Fibroblast of peridontal ligament (primary cell): ENCODE results near the gene TSPAN14.
A peak's percentile ranks its signal among the peaks of the same experiment; 100 is the strongest.
"Not testable (repeated sequence)": the region's sequence is repeated elsewhere in the genome, so short reads cannot be mapped to it uniquely, and the experiment has no call there.

Experiments
- DNase-seq: peaks from one replicate; pipeline ENCODE4 v3.0.0-alpha.2; 2010; ENCODE audit errors: extremely low read depth

The TSPAN14 gene

DNA sequence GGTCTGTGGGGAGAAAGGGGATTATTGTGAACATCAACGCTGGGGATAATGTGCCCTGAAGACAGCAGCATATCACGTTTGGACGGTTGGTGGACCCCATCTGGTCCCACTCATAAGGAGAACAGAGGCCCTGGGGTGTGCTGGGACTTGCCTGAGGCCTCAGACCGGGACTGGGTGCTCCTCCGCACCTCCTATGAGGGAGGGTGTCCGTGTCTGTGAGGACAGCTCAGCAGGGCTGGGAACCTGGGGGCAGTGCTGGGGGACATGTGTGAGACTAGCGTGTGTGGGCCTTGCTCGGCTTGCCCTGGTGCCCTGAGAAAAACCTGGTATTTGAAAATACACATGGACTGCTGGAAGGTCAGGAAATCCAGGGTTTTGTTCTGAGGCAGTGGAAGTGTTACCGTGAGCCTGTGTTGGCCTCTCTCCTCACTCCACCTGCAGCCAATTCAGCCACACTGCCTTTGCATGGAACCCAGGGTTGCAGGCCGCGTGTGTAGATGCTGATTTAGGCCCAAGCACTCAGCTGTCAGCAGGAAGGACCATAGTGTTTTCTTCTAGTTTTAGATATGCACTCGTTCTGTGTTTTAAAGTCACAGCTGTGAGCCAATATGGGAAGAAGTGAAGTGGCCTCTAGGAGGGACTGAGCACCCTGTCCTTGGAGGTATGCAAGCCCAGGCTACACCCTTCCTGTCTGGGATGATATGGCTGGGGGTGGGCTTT lies 70.2 kb downstream of the TSPAN14 start:
- DNase-seq = no peak

DNA sequence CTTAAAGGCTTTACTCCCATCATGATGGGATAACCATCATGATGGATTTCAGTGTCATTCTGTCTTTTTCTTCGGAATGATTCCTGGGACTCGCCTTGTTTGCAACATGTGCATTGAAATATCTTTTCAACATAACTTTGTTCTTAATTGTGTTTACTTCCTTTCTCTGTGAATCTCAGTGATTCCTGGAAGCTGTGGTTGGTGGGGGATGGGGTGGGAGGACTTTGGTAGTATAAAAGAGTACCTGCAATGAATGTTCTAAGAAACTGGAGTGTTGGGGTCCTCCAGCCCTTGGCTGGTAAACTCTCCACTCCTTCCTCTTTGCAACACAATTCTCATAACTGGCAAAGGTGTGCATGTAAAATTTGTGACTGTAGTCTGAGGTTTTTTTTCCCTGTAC lies 72.1 kb downstream of the TSPAN14 start:
- DNase-seq = no peak

DNA sequence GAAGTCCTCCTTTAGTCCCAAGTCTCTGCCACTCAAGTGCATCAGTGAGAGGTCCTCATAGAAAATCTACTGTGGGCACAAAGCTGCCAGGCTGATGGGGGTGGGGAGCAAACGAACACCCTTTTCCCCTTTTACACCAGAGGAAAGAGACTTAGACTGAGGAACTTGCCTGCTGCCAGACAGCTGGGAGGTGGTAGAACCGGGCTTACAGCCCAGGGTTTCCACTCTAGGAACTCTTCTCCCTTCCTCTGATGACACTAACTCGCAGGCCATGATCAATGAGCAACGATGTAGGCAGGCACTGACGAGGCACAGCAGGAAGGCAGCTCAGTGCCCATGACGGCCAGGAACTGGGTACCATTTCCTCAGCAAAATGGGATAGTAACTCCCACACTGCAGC lies 72.6 kb downstream of the TSPAN14 start:
- DNase-seq = no peak

DNA sequence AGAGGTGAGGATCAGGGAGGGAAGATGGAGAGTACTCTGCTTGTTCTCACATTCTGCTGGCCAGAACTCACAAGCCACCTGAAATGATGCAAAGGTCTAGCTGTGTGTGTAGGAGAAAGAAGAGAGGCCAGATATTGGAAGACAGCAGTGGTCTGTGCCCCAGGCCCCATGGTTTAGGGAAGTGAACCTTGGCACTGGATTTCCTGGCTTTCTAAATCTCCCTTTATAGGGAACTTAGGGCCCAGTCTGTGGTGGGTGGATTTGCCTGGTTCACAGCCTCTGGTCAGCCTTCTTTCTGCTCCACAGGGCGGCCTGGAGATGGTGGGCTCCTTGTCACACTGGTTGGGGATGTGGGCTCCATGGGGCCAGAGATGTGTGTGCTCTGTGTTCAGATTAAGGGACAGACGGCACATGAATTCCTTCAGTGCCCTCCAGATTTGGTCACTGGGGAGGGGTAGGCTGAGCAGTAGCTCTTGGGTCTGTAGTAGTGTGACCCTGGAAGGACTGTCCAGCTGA lies 74.1 kb downstream of the TSPAN14 start:
- DNase-seq = no peak

DNA sequence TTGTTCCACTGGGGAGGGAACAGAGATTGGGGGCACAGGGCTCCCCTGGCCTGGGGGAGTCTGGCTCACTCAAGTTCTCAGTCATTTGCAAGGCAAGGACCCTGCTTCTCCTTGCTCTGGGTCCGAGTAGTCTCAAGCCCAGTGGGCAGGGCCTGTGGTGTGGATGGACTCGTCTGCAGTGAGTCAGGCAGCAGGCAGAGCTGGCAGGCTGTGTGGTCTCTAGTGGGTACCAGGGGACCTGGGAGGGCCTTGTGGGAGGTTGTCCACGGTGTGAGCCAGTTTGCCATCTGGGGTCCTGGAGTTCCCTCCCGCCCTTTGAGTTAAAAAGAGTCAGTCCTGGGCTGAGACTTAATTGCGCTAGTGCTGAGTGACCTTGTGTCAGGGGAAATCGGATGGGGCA lies 74.8 kb downstream of the TSPAN14 start:
- DNase-seq = no peak

DNA sequence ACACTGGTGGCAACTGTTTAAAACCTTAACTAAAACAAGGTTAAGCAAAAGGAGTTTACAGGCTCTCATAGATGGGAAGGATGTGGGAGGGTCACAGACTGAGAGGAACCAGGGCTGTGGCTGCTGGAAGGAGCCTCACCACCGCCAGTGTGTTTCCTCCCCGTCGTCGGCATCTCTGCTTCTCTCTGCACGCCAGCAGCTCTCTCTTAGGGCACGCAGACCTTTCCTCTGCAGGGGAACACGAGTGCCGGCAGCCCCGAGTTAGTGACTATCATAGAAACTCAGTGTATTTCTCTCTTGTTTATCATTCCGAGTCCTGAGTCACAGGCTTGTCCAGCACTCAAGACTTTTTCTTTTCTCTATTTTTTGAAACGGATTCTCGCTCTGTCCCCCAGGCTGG lies 75.5 kb downstream of the TSPAN14 start:
- no peak for DNase-seq

DNA sequence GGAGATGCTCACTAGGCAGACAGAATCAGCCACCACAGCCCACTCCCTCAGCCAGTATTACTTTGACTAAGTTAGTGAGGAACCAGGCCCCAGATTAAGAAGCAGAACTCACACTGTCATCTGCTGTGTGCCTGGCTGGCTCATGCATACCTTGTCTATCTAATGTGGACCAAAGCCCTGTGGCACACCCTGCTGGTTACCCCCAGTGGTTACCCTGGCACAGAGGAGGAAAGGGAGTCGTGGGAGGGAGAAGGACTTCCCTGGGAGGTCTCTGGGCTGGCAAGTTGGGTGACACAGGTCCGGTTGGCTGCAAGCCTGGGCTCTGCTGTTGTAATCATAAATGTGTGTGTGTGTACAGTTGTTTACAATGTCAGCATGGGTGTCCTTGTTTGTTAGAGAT lies 76.1 kb downstream of the TSPAN14 start:
- peak; percentile 8 for DNase-seq

DNA sequence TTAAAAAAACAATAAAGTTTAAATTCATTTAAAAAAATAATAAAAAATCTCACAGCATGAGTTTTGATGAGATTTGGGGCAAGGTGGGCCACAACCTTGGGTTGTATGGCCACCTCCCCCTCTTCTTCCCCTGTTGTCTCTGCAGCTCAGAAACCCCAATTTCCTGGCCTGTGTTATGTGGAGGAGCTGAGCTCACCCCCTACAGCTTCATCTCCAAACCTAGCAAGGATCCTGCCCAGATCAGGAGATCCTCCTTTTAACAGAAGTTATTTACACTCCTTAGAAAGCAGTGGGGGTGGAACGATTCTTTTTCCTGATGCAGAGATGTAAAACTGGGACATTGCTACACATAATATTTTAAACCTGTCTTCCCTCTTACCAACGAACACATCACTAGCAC lies 76.7 kb downstream of the TSPAN14 start:
- DNase-seq = no peak

DNA sequence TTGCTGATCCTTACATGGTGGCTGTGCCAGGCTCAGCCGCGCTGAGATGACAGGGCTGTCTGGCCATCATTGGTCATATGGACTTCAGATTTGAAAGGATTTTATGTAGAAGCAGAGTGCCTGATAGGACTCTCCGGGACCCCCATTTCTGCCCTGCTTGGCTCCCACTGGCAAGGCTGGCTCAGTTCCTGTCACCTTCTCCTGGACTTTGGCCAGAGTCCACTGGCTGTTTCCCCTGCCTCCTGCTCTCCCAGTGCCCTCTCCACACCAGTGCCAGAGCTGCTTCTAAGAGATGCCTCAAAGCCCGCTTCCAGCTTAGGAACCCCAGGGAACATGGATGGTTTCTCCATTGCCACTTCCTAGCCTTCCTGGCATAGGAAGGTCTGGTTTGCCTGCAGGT lies 78.5 kb downstream of the TSPAN14 start:
- no peak for DNase-seq

DNA sequence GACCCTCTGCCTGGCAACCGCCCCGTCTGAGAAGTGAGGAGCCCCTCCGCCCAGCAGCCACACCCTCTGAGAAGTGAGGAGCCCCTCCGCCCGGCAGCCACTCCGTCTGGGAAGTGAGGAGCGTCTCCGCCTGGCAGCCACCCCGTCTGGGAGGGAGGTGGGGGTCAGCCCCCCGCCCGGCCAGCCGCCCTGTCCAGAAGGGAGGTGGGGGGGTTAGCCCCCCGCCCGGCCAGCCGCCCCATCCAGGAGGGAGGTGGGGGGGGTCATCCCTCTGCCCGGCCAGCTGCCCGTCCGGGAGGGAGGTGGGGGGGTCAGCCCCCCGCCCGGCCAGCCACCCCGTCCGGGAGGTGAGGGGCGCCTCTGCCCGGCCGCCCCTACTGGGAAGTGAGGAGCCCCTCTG lies 79.9 kb downstream of the TSPAN14 start:
- DNase-seq = not testable (repeated sequence)

DNA sequence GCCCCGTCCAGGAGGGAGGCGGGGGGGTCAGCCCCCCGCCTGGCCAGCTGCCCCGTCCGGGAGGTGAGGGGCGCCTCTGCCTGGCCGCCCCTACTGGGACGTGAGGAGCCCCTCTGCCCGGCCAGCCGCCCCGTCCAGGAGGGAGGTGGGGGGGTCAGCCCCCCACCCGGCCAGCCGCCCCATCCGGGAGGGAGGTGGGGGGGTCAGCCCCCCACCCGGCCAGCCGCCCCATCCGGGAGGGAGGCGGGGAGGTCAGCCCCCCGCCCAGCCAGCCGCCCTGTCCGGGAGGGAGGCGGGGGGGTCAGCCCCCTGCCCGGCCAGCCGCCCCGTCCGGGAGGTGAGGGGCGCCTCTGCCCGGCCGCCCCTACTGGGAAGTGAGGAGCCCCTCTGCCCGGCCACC lies 80.5 kb downstream of the TSPAN14 start:
- not testable (repeated sequence) for DNase-seq

DNA sequence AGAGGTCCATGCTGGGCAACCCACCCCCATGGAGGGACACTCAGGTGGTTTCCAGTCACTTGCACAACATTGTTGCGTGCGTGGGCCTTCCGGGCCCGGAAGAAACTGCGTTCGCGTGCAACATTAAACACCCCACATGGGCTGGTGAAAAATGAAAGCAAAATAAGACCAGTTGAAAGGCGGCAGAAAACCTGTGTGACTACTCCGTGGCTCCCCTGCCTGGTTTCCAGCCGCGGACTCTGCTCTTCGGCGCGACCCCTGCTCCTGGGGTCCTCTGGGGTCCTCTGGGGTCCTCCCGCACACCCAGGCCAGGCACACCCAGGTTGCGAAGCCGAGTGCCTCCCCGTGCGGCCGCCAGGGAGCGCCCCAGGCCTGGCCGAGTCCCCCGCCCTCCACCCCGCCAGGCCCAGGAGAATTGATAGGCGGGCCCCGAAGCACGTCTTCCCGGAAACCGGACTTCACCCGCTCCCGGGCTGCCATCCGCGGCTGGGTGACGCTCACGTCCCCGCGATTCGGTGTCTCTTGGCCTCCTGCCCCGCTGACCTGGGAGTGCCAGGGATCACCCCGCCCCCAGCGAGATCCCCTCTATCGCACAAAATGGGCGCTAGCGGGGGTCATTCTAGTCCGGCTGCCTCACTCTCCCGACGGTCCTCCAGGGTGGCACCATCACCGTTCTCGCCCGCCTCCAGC lies 81.7 kb downstream of the TSPAN14 start:
- no peak for DNase-seq

DNA sequence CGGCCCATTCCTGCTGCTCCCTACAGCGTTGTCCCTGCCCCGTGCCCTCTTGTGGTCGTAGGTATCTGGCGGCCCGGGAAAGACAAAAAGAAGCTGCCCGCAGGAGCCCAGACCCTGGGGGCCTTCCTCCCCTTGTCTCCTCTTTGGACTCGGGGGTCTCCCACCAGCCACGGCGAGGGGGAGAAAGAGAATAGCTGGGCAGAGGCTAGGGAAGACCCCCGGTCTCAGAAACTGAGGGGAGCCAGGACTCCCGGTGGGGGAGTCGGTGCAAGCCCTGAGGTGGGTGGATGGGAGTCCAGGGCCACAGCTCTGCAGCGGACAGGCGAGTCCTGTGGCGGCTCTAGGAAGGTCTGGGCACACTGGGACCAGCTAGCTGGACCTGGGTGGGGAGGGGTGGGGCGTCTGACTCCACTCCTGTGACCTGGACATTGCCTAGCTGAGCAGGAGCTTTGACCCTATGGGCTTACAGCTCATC lies 82.3 kb downstream of the TSPAN14 start:
- no peak for DNase-seq

DNA sequence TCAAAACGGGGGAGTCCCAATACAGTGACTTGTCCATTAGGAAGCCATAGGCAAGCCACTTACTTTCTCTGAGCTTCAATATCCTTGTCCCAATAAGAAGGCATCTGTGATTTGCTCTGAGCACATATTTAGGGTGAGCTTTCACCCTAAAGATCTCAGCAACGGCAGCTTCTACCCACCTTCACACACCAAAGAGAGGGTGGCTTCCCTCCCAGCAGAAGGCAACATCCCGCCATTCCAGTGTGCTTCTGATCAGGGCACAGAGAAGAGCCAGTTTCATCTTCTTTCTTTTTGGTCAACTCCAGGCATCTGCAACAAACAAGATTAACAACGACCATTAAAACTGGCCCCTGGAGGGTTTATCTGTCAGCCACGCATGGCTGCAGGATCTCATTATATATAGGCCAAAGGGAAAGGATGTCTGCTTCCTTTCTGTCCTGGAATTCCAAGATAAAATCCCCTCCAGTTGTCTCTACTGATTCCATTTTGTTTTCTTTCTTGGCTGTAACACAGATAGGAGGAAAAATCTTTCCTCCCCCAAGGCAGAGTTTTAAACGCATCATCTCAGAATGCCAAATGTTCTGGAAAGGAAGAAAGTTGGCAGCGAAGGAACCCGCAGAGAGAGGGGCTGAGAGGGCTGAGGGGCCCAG lies 83.1 kb downstream of the TSPAN14 start:
- DNase-seq = no peak

DNA sequence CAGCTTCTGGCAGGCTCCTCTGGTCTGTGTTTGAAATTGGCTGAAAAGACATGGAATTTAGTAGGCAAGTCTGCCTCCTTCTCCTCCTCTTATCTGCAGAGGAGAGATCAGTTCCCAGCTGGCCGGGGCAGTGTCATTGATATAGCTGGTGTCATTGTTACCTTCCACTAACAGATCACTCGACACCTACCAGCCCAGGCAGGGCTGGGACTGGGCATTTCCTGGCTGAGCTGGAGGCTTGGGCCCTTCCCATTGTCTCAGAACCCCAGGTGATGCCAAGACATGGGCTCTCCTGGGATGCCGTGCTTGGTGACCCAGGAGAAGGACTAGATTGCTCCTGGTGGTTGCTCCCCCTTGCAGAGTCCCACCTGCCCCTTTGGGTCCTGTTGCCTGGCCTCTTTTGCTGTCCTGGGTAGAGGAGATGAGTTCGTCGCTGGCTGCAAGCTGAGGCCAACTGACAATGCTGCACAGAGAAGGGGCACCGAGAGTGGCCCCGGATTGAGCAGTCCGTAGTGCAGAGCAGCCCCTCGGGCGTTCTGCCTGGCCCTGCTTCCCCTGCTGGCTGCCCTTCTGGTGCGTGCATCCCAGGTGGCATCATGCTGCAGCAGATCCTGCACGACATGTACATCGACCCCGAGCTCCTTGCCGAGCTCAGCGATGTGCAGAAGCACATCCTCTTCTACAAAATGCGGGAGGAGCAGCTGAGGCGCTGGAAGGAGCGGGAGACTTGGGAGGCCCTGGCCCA lies 83.8 kb downstream of the TSPAN14 start, which contains the start of gene SH2D4B:
SH2D4B (plus strand) TSS at position 167 of the 745 bp plus-strand sequence; CDS start at position 597, 430 bp downstream.
- DNase-seq = no peak

DNA sequence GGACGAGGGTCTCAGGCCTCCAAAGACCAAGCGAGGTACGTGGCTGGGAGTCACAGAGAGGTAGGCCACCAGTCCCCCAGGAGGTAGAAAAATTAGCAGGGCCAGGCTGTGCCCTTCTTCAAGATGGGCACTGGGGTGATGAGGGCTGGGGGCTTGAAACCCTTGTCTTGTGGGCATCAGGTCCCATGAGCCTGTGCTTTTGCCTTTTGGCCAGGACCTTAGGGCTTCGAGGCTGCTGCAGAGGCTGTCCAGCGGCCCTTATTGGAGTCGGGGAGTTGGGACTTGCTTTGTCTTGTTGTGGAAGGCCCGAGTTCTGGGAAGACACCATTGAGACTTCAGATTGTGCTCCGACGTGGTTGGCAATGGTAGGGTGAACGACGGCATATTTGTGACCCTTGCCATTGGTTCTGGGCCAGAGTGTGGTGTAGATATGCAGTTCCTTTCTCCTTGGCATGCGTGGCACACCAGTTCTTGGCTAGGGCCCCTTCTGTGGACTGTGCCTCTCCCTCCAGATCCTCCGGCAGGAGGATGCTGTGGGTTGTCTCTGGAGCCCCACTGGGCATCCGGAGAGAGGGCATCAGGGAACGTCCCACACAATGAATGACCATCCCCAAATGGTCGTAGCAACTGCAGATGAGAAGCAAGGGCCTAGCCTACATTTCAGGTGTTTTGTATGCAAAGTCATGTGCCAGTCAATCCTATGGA lies 84.5 kb downstream of the TSPAN14 start:
- no peak for DNase-seq

DNA sequence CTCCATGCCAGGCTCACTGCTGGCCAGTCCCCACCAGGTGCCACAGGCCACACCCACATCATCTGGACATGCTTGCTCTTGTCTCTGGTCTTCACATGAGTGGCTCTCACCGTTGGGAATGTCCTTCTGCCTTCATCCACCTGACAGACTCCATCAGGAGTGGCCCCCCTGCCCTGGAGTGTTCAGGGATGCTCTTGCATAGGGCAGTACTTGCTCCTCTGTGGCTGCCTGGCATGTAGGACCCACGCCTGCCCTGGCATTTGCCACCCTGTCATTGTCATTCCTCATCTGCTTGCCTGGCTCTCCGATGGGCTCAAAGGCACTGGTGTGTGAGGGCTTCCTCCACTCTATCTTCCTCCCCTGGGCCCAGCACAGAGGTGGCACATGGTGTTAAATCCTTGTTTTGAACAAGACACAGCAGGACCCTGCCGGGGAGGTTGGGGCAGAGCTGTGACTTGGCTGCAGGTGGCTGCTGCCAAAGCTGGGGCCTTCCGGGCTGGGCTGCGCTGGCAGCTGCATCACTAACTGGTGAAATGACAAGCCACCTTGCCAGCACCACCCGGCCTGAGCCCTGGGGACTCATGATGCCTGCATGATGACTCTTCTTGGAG lies 85.4 kb downstream of the TSPAN14 start:
- DNase-seq = no peak

DNA sequence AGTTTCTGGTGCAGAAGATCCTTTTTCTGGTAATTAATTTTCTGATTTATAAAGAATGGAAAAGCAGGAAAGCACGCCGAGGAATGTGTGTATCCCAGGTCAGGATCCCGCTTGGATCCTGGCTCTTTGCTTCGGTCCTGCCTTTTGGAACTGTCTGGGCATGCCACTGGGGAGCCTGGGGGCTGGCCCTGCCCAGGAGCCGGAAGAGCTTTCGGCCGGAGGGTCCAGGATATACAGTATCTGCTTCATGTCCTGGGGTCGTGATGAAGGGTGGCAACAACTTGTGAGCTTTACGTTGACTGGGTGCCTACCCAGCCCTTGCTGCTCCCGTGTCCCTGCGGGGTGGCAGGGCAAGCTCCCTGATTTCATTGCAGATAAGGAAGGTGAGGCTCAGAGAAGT lies 86.0 kb downstream of the TSPAN14 start:
- no peak for DNase-seq

DNA sequence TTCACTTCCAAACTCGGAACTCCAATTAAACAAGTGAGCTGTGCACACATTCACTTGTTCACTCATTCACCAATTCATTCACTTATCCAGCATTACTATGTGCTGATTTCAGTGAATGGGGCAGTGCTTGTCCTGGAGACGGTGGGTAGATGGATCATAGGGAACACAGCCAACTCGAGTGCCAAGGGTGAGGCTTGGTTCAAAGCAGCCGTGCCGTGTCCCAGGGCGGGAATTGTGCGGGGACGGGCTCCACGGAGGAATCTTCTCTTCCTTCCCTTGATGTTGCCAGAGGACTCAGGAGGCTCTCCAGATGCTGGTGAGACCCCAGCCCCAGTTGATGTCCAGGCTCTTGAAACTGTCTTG lies 86.5 kb downstream of the TSPAN14 start:
- no peak for DNase-seq

DNA sequence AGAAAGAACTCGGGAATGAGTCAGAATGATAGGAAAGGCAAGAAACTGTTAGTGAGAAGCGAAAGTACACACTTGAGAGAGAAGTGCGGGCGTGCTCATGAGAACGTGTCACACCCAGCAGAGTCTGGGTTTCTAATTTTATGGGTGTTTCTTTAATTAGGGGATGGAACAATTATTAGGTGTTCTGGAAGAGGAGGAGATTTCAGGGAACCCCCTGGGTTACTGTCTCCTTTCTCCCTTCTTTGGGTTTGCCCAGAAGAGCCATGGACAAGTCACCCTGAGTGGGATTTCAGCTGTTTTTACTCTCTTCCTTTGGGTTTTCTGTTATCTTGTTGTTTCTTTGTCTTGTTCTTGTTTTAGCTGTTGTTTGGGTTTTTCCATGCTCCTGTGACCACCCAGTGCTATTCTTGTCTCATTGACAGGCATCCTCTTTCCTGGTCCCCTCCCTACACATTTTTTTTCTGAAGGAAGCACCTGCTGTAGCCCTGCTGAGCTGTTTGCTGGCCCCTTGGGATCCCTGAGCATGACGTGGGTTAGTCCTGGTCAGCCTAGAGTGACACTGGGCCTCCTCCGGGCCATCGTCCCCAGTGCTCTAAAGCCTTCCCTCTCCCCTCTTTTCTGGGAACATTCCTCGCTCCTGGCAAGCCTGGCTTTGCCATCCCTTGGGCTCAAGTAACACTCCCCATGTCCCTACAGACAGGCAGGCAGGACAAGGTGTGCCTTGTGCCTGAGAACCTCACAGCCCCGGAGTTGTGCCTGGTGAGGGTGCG lies 87.1 kb downstream of the TSPAN14 start:
- no peak for DNase-seq
